22Rv1 (cell line): Measurements from ENCODE around the gene STK10.

Experiments used
- CTCF ChIP-seq: fragments of 450-650 bp; IDR thresholded peaks from 2 replicates; pipeline ENCODE4 v1.5.1; 2017; ENCODE audit warnings: mild to moderate bottlenecking
- ZFX ChIP-seq: fragments of 450-650 bp; IDR thresholded peaks from 2 replicates; pipeline ENCODE4 v1.6.1; 2017; ENCODE audit warnings: antibody characterized with exemption, borderline replicate concordance

GRCh38 chr5:172234031-172234430, 46.0 kb upstream of the STK10 start:
- TF ChIP-seq CTCF (no peak), ZFX (no peak)
